ENCODE data around the gene JAZF1.

Gene JAZF1

DNA sequence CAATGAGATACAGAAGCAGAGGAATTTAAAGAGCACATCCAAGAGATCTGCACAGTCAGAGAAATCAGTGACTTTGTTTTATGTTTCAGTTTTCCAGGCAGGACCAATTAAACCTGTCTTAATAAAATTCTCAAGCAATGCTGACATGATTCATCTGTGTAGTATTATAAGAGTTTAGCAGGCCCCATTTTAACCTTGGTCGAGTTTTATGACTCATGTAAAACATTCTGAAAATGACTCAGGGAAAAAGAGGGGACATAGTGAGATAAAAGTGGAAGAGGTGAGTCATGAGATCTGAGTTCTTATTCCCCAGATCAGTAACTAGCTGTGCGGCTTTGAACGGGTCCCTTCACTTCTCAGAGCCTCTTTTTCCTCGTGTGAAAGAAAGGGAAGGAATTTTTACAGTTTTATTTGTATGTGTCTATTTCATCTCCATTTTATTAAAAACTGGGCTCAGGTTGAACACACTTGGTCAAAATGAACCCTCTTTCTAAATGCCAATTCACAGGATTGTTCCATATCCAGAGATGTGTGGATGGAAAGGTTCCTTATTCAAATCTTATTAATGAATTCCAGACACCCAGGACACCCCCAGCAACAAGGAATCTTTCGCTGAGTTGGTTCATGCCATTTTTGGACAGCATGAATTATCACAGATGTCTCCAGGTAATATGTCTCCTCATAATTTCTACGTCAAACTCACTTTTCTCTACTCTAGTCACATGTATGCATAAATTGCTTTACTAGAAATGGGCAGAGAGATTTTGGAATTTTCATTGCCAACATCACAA, 143.2 kb downstream of the JAZF1 start:
- Histone ChIP-seq H3K9ac (ENCODE audit: low read depth, low read length, poor library complexity) (no peak overlapping the region), H3K18ac (ENCODE audit: low read length) (no peak overlapping the region), H3K14ac (ENCODE audit: low read length) (no peak overlapping the region), H3K4me1 (ENCODE audit: control insufficient read depth in 2 of 2, insufficient read depth in 1 of 2, low read depth in 1 of 2, low read length in 2 of 2) (peaks cover 0 to 1% of the 10 kb centered on the region in 2 donors), H2BK15ac (ENCODE audit: low read length) (no peak overlapping the region), H3K79me1 (ENCODE audit: low read depth, low read length) (no peaks in the 10 kb centered on the region), H2BK12ac (ENCODE audit: low read length) (no peak overlapping the region), H3K27ac (replicated peaks; ENCODE audit: low read length) (no peak overlapping the region), H2BK5ac (ENCODE audit: low read length) (no peak overlapping the region), H4K8ac (ENCODE audit: low read depth, low read length) (no peak overlapping the region), H3K9me3 (replicated peaks in 1 of 2; ENCODE audit: control insufficient read depth in 2 of 2, insufficient read depth in 1 of 2, low read depth in 1 of 2, low read length in 2 of 2) (no peaks in the 10 kb centered on the region), H3K23ac (ENCODE audit: low read depth, low read length, poor library complexity) (no peak overlapping the region), H3K36me3 (replicated peaks in 1 of 2; ENCODE audit: control insufficient read depth in 2 of 2, insufficient read depth in 2 of 2, low read length in 2 of 2) (no peaks in the 10 kb centered on the region), H3K27me3 (ENCODE audit: control insufficient read depth in 3 of 3, insufficient read depth in 3 of 3, low read depth in 1 of 3, low read length in 3 of 3) (peaks cover 0 to 8% (median 0%) of the 10 kb centered on the region in 3 experiments), H3K4ac (ENCODE audit: low read length) (no peak overlapping the region), H2AK5ac (ENCODE audit: low read depth, low read length) (no peak overlapping the region), H2AFZ (ENCODE audit: low read length) (no peak overlapping the region), H3K4me2 (ENCODE audit: insufficient read depth, low read length, poor library complexity, severe bottlenecking) (no peak overlapping the region), H2BK120ac (ENCODE audit: low read depth, low read length) (no peak overlapping the region), H4K91ac (ENCODE audit: low read depth, low read length, poor library complexity) (no peak overlapping the region), H3K4me3 (ENCODE audit: low read length in 2 of 2) (no peak overlapping the region)
- DNase-seq (ENCODE audit: low spot score), result no peak
- WGBS, 2 donors (ENCODE audit: extremely low coverage in 2 of 2, insufficient read length in 2 of 2, insufficient replicate concordance in 1 of 2), result no CpG with 5 or more reads among the region's 6 CpGs

- peaks cover 0 to 1% of the 10 kb centered on the region in 2 donors for H3K4me1 ChIP-seq (ENCODE audit: control insufficient read depth in 2 of 2, insufficient read depth in 1 of 2, low read depth in 1 of 2, low read length in 2 of 2)
- no peak overlapping the region for H2BK120ac ChIP-seq (ENCODE audit: low read depth, low read length)
- H3K9ac ChIP-seq (ENCODE audit: low read depth, low read length, poor library complexity), result no peak overlapping the region
- peaks cover 0 to 8% (median 0%) of the 10 kb centered on the region in 3 experiments for H3K27me3 ChIP-seq (ENCODE audit: control insufficient read depth in 3 of 3, insufficient read depth in 3 of 3, low read depth in 1 of 3, low read length in 3 of 3)
- no peak overlapping the region for H4K91ac ChIP-seq (ENCODE audit: low read depth, low read length, poor library complexity)
- DNase-seq (ENCODE audit: low spot score), result no peak
- H2BK5ac ChIP-seq (ENCODE audit: low read length), result no peak overlapping the region
- WGBS, 2 donors (ENCODE audit: extremely low coverage in 2 of 2, insufficient read length in 2 of 2, insufficient replicate concordance in 1 of 2), result no CpG with 5 or more reads among the region's 3 CpGs
- no peaks in the 10 kb centered on the region for H3K79me1 ChIP-seq (ENCODE audit: low read depth, low read length)
- H3K4me3 ChIP-seq (ENCODE audit: low read length in 2 of 2), result no peak overlapping the region
- H3K27ac ChIP-seq (replicated peaks; ENCODE audit: low read length), result no peak overlapping the region
- H4K8ac ChIP-seq (ENCODE audit: low read depth, low read length), result no peak overlapping the region
- no peak overlapping the region for H2AK5ac ChIP-seq (ENCODE audit: low read depth, low read length)
- H2BK15ac ChIP-seq (ENCODE audit: low read length), result no peak overlapping the region
- H3K4me2 ChIP-seq (ENCODE audit: insufficient read depth, low read length, poor library complexity, severe bottlenecking), result no peak overlapping the region
- no peaks in the 10 kb centered on the region for H3K9me3 ChIP-seq (replicated peaks in 1 of 2; ENCODE audit: control insufficient read depth in 2 of 2, insufficient read depth in 1 of 2, low read depth in 1 of 2, low read length in 2 of 2)
- H3K23ac ChIP-seq (ENCODE audit: low read depth, low read length, poor library complexity), result no peak overlapping the region
- no peak overlapping the region for H2BK12ac ChIP-seq (ENCODE audit: low read length)
- no peak overlapping the region for H2AFZ ChIP-seq (ENCODE audit: low read length)
- no peak overlapping the region for H3K14ac ChIP-seq (ENCODE audit: low read length)
- H3K4ac ChIP-seq (ENCODE audit: low read length), result no peak overlapping the region
- no peak overlapping the region for H3K18ac ChIP-seq (ENCODE audit: low read length)
- no peaks in the 10 kb centered on the region for H3K36me3 ChIP-seq (replicated peaks in 1 of 2; ENCODE audit: control insufficient read depth in 2 of 2, insufficient read depth in 2 of 2, low read length in 2 of 2)
Measured at GRCh38 chr7:28036696-28037095, 143.9 kb downstream of the JAZF1 start.

- Histone ChIP-seq H2BK15ac (ENCODE audit: low read length) (no peak overlapping the region), H3K9ac (ENCODE audit: low read depth, low read length, poor library complexity) (no peak overlapping the region), H3K14ac (ENCODE audit: low read length) (no peak overlapping the region), H3K79me1 (ENCODE audit: low read depth, low read length) (no peaks in the 10 kb centered on the region), H2BK5ac (ENCODE audit: low read length) (no peak overlapping the region), H2BK120ac (ENCODE audit: low read depth, low read length) (no peak overlapping the region), H3K4me3 (ENCODE audit: low read length in 2 of 2) (no peak overlapping the region), H3K4me2 (ENCODE audit: insufficient read depth, low read length, poor library complexity, severe bottlenecking) (no peak overlapping the region), H3K36me3 (replicated peaks in 1 of 2; ENCODE audit: control insufficient read depth in 2 of 2, insufficient read depth in 2 of 2, low read length in 2 of 2) (no peaks in the 10 kb centered on the region), H2AFZ (ENCODE audit: low read length) (no peak overlapping the region), H4K8ac (ENCODE audit: low read depth, low read length) (no peak overlapping the region), H2AK5ac (ENCODE audit: low read depth, low read length) (no peak overlapping the region), H3K23ac (ENCODE audit: low read depth, low read length, poor library complexity) (no peak overlapping the region), H3K4ac (ENCODE audit: low read length) (no peak overlapping the region), H3K27ac (replicated peaks; ENCODE audit: low read length) (no peak overlapping the region), H3K9me3 (replicated peaks in 1 of 2; ENCODE audit: control insufficient read depth in 2 of 2, insufficient read depth in 1 of 2, low read depth in 1 of 2, low read length in 2 of 2) (no peaks in the 10 kb centered on the region), H2BK12ac (ENCODE audit: low read length) (no peak overlapping the region), H3K18ac (ENCODE audit: low read length) (no peak overlapping the region), H3K4me1 (ENCODE audit: control insufficient read depth in 2 of 2, insufficient read depth in 1 of 2, low read depth in 1 of 2, low read length in 2 of 2) (peaks cover 0 to 1% of the 10 kb centered on the region in 2 donors), H3K27me3 (ENCODE audit: control insufficient read depth in 3 of 3, insufficient read depth in 3 of 3, low read depth in 1 of 3, low read length in 3 of 3) (peaks cover 0 to 5% (median 0%) of the 10 kb centered on the region in 3 experiments), H4K91ac (ENCODE audit: low read depth, low read length, poor library complexity) (no peak overlapping the region)
- DNase-seq (ENCODE audit: low spot score), result no peak
- WGBS, 2 donors (ENCODE audit: extremely low coverage in 2 of 2, insufficient read length in 2 of 2, insufficient replicate concordance in 1 of 2), result no CpG with 5 or more reads among the region's 4 CpGs
Measured at GRCh38 chr7:28033386-28033785, 147.2 kb downstream of the JAZF1 start.

DNA sequence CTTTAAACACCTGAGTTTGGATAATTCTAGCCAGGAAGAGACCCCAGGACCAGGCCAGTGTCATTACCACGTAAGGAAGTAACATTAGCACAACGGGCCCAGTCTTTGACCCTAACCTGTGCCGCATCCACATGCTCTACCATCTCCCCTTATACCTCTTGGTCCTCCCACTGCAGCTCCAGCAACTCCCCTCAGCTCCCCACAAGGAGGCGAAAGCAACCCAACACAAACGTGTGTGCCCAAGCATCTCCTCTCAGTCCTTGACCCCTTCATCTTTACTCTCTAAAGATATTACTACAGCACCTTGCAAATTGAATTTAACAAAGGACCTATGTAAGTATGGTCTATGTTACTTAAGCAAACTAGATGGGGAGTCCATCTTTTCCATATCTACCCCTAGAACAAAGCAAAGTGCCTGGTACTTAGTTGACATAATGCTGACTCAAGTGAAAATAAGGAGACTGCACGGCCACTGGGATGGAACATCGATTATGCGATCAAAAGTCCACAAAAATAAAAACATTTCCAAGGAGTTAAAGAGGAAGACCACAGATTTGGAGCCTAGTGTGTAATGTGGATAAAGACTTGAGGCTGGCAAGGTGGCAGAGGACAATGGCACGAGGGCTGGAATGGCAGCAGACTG, 147.7 kb downstream of the JAZF1 start:
- Histone ChIP-seq H2BK15ac (ENCODE audit: low read length) (no peak overlapping the region), H3K14ac (ENCODE audit: low read length) (no peak overlapping the region), H3K27ac (replicated peaks; ENCODE audit: low read length) (no peak overlapping the region), H2AFZ (ENCODE audit: low read length) (no peak overlapping the region), H2AK5ac (ENCODE audit: low read depth, low read length) (no peak overlapping the region), H2BK120ac (ENCODE audit: low read depth, low read length) (no peak overlapping the region), H3K4me3 (ENCODE audit: low read length in 2 of 2) (no peak overlapping the region), H3K27me3 (ENCODE audit: control insufficient read depth in 3 of 3, insufficient read depth in 3 of 3, low read depth in 1 of 3, low read length in 3 of 3) (peaks cover 0 to 1% (median 0%) of the 10 kb centered on the region in 3 experiments), H3K23ac (ENCODE audit: low read depth, low read length, poor library complexity) (no peak overlapping the region), H3K9ac (ENCODE audit: low read depth, low read length, poor library complexity) (no peak overlapping the region), H4K91ac (ENCODE audit: low read depth, low read length, poor library complexity) (no peak overlapping the region), H3K4me1 (ENCODE audit: control insufficient read depth in 2 of 2, insufficient read depth in 1 of 2, low read depth in 1 of 2, low read length in 2 of 2) (peaks cover 0 to 1% of the 10 kb centered on the region in 2 donors), H3K4me2 (ENCODE audit: insufficient read depth, low read length, poor library complexity, severe bottlenecking) (no peak overlapping the region), H2BK5ac (ENCODE audit: low read length) (no peak overlapping the region), H3K36me3 (replicated peaks in 1 of 2; ENCODE audit: control insufficient read depth in 2 of 2, insufficient read depth in 2 of 2, low read length in 2 of 2) (no peaks in the 10 kb centered on the region), H3K18ac (ENCODE audit: low read length) (no peak overlapping the region), H4K8ac (ENCODE audit: low read depth, low read length) (no peak overlapping the region), H3K9me3 (replicated peaks in 1 of 2; ENCODE audit: control insufficient read depth in 2 of 2, insufficient read depth in 1 of 2, low read depth in 1 of 2, low read length in 2 of 2) (no peaks in the 10 kb centered on the region), H2BK12ac (ENCODE audit: low read length) (no peak overlapping the region), H3K4ac (ENCODE audit: low read length) (no peak overlapping the region), H3K79me1 (ENCODE audit: low read depth, low read length) (no peaks in the 10 kb centered on the region)
- no peak for DNase-seq (ENCODE audit: low spot score)
- WGBS, 2 donors (ENCODE audit: extremely low coverage in 2 of 2, insufficient read length in 2 of 2, insufficient replicate concordance in 1 of 2), result no CpG with 5 or more reads among the region's 9 CpGs
